Measurements from ENCODE around the gene TMED1. TPM values are rescaled to one million over a fixed set of nuclear protein-coding genes. Genes with fewer than 3 reads are reported as not detected.

The TMED1 gene
- total RNA-seq, 2 experiments from 2014 or later: 18.8 to 19.1 TPM

GRCh38 chr19:10815007-10815536 is 20.9 kb downstream of the TMED1 start:
- no peak for DNase-seq
- ChIA-PET CTCF (interaction anchor here (0.7 kb wide), 1 partner anchor 47 kb away, joined by 3 read pairs; no protein-coding TSS in a partner anchor), POLR2A (interaction anchor here (0.9 kb wide), 1 partner anchor 19 kb away, joined by 4 read pairs; no protein-coding TSS in a partner anchor)
- Mint-ChIP-seq H3K9me3 (no peaks in the 10 kb centered on the region), H3K27me3 (no peaks in the 10 kb centered on the region), H3K4me3 (no peak overlapping the region), H3K27ac (peak overlapping the region; percentile 43), H3K4me1 (ENCODE audit: low read depth) (peaks cover 15% of the 10 kb centered on the region), H3K36me3 (peaks cover 20% of the 10 kb centered on the region)
- intact Hi-C loops (cut with micrococcal nuclease): no loop called here

GRCh38 chr19:10812902-10813404 is 23.1 kb downstream of the TMED1 start:
- ChIA-PET CTCF (no interaction called here), POLR2A (no interaction called here)
- peak overlapping the region; percentile 90 for H3K27ac Mint-ChIP-seq
- peak; percentile 76 for DNase-seq
- H3K27me3 Mint-ChIP-seq: no peaks in the 10 kb centered on the region
- H3K4me1 Mint-ChIP-seq (ENCODE audit: low read depth): peaks cover 30% of the 10 kb centered on the region
- intact Hi-C loops (cut with micrococcal nuclease): loop anchor here (1.0 kb wide), 1 partner anchor 16 kb away; no protein-coding TSS in a partner anchor
- H3K4me3 Mint-ChIP-seq: no peak overlapping the region
- H3K9me3 Mint-ChIP-seq: no peaks in the 10 kb centered on the region
- peaks cover 26% of the 10 kb centered on the region for H3K36me3 Mint-ChIP-seq

DNA sequence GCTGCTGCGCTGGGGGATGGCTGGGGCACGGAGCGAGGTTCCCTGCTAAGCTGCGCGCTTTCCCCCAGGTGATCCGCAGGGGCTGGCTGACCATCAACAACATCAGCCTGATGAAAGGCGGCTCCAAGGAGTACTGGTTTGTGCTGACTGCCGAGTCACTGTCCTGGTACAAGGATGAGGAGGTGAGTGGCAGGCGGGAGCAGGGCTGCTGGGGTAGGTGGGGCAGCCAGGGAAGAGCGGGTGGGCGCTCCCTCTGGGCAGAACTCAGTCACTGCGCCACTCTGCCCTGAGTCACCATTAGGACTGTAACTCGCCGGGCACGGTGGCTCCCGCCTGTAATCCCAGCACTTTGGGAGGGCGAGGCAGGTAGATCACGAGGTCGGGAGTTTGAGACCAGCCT is 23.8 kb downstream of the TMED1 start:
- intact Hi-C loops (cut with micrococcal nuclease): no loop called here
- Mint-ChIP-seq H3K27ac (peak overlapping the region; percentile 90), H3K4me1 (ENCODE audit: low read depth) (peaks cover 30% of the 10 kb centered on the region), H3K4me3 (no peak overlapping the region), H3K27me3 (no peaks in the 10 kb centered on the region), H3K36me3 (peaks cover 27% of the 10 kb centered on the region), H3K9me3 (no peaks in the 10 kb centered on the region)
- no peak for DNase-seq
- ChIA-PET CTCF (interaction anchor here (1.3 kb wide), 1 partner anchor 15 kb away, joined by 3 read pairs; no protein-coding TSS in a partner anchor), POLR2A (no interaction called here)

GRCh38 chr19:10811391-10812111 is 24.5 kb downstream of the TMED1 start:
- ChIA-PET CTCF (interaction anchor here (1.3 to 1.5 kb wide), 2 partner anchors 15 to 94 kb away, joined by 3 to 4 read pairs; partner anchors contain the start of gene DNM2), POLR2A (no interaction called here)
- no peaks in the 10 kb centered on the region for H3K27me3 Mint-ChIP-seq
- H3K36me3 Mint-ChIP-seq: peaks cover 27% of the 10 kb centered on the region
- intact Hi-C loops (cut with micrococcal nuclease): no loop called here
- no peak for DNase-seq
- no peak overlapping the region for H3K4me3 Mint-ChIP-seq
- peaks cover 30% of the 10 kb centered on the region for H3K4me1 Mint-ChIP-seq (ENCODE audit: low read depth)
- H3K27ac Mint-ChIP-seq: peak overlapping the region; percentile 90
- no peaks in the 10 kb centered on the region for H3K9me3 Mint-ChIP-seq

DNA sequence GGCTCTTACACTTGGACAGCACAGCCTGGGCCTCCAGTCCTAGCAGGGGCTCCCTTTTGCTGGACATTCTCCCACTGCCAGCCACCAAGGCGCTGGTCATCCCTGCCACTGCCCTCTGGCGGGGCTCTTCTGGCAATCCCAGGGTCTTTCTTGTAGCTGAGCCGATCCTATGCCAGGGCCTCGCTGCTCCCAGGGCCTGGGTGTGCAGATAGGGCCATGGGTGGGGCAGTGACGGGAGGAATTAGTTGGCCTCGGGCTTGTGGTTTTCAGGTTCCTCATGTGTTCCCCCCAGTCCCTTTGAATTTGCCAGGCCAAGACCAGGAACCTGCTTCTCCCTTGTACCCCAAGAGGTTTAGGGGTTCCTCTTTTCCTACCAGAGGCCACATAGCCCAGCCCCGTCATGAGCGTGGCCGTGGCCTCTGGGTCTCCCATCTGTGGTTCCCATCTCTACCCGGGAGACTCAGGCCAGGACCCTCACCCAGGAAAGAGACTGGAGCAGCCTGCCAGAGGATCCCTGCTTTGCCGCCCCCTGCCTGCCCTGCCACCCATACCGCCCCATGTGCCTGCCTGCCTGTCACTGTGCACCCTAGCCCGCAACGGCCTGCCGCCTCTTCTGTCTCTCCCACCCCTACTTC is 26.2 kb downstream of the TMED1 start:
- DNase-seq: no peak
- CTCF ChIA-PET: interaction anchor here (1.4 kb wide), 1 partner anchor 108 kb away, joined by 3 read pairs; no protein-coding TSS in a partner anchor
- POLR2A ChIA-PET: interaction anchor here (1.4 kb wide), 1 partner anchor 10 kb away, joined by 4 read pairs; no protein-coding TSS in a partner anchor
- H3K36me3 Mint-ChIP-seq: peaks cover 33% of the 10 kb centered on the region
- intact Hi-C loops (cut with micrococcal nuclease): loop anchor here (1.0 kb wide), 1 partner anchor 12 kb away; no protein-coding TSS in a partner anchor
- H3K4me1 Mint-ChIP-seq (ENCODE audit: low read depth): peaks cover 30% of the 10 kb centered on the region
- H3K9me3 Mint-ChIP-seq: no peaks in the 10 kb centered on the region
- peak overlapping the region; percentile 77 for H3K27ac Mint-ChIP-seq
- no peak overlapping the region for H3K4me3 Mint-ChIP-seq
- H3K27me3 Mint-ChIP-seq: no peaks in the 10 kb centered on the region

DNA sequence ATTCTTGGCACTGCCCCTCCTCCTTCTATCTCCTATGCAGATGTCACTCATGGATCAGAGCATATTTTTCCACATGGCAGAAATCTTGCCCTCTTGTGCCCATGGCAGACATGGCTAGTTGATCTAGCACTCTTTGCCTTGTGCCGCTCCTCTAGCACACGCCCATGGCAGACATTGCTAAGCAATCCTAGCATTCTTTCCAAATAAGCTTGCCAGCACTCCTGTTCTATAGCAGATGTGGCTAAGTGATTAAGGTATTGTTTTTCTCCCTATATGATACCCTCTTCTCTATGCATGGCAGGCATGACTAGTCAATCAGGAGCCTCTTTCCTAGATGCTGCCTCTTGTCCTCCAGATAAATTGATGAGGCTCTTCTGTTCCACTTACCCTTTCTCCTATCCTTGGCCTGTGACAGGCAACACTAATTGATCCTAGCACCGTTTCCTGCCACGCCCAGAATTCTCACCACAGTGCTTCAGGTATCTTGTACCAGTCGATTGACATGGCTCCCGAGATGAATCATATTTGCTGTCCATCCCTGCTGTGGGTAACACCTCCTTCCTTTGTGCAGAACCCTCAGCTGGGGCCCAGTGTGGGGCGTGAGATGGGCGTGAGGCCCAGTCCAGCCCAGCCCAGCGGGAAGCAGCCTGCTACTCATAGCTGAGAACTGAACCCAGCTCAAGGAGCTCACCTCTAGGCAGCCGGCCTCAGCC is 26.9 kb downstream of the TMED1 start:
- Mint-ChIP-seq H3K4me1 (ENCODE audit: low read depth) (peaks cover 30% of the 10 kb centered on the region), H3K4me3 (no peak overlapping the region), H3K36me3 (peaks cover 29% of the 10 kb centered on the region), H3K27me3 (no peaks in the 10 kb centered on the region), H3K27ac (peak overlapping the region; percentile 77), H3K9me3 (no peaks in the 10 kb centered on the region)
- POLR2A ChIA-PET: interaction anchor here (1.4 kb wide), 1 partner anchor 9 kb away, joined by 4 read pairs; no protein-coding TSS in a partner anchor
- DNase-seq: peak; percentile 80
- intact Hi-C loops (cut with micrococcal nuclease): loop anchor here (1.0 kb wide), 1 partner anchor 12 kb away; no protein-coding TSS in a partner anchor
- CTCF ChIA-PET: interaction anchor here (1.4 kb wide), 1 partner anchor 107 kb away, joined by 3 read pairs; no protein-coding TSS in a partner anchor

DNA sequence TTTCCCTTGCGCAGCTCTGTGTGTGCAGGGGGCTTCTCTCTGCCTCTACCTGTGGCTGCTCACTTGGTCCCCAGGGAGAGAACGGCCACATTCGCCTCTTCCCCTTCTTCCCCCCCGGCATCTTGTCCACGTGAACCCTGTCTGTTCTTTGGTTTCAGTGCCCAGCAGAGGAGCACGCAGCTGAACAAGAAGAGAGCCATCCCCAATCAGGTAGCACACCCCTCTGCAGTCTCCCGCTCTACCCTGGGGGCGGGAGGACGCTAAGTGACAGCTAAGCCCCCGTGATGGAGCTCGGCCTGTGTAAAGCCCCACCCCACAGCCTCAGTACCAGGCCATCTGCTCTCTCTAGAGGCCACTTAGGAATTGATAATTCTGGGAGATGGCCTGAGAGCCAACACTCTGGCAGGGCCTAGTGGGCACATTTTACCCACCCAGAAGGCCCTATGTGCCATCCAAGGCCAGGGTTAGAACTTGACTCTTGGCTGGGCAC is 30.2 kb downstream of the TMED1 start:
- Mint-ChIP-seq H3K27ac (no peak overlapping the region), H3K4me3 (no peak overlapping the region), H3K27me3 (no peaks in the 10 kb centered on the region), H3K9me3 (no peaks in the 10 kb centered on the region), H3K4me1 (ENCODE audit: low read depth) (peaks cover 15% of the 10 kb centered on the region), H3K36me3 (peaks cover 34% of the 10 kb centered on the region)
- POLR2A ChIA-PET: no interaction called here
- CTCF ChIA-PET: interaction anchor here (0.9 to 2.2 kb wide), 2 partner anchors 59 to 89 kb away, joined by 4 to 12 read pairs; partner anchors contain the start of gene DNM2
- DNase-seq: no peak
- intact Hi-C loops (cut with micrococcal nuclease): no loop called here

- H3K4me3 Mint-ChIP-seq: no peak overlapping the region
- intact Hi-C loops (cut with micrococcal nuclease): no loop called here
- no peak for DNase-seq
- peaks cover 36% of the 10 kb centered on the region for H3K36me3 Mint-ChIP-seq
- POLR2A ChIA-PET: no interaction called here
- H3K27me3 Mint-ChIP-seq: no peaks in the 10 kb centered on the region
- peaks cover 15% of the 10 kb centered on the region for H3K4me1 Mint-ChIP-seq (ENCODE audit: low read depth)
- no peaks in the 10 kb centered on the region for H3K9me3 Mint-ChIP-seq
- CTCF ChIA-PET: interaction anchor here (2.2 kb wide), 1 partner anchor 88 kb away, joined by 12 read pairs; the partner anchor contains the start of gene DNM2
- H3K27ac Mint-ChIP-seq: peak overlapping the region; percentile 30
Observed at GRCh38 chr19:10805065-10805757, 30.8 kb downstream of the TMED1 start.

DNA sequence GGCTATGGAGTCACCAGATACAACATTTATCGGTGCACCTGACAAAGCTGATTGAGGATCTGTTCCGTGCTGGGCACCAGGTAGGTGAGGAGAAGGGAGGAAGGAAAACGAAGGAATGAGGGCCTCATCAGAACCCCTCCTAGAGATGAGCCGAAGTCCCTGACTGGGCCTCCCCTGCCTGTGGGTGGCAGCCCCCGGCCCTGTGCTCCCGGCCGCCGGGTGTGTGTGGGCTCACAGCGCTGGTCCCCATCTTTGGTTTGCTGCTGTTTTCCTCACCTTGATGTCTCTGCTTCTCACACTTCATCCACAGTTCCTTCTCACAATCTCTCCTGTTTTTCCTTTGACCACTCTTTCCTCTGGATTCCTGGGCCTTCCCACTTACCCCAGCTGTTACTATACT is 32.8 kb downstream of the TMED1 start:
- POLR2A ChIA-PET: no interaction called here
- CTCF ChIA-PET: interaction anchor here (1.0 kb wide), 1 partner anchor 55 kb away, joined by 3 read pairs; no protein-coding TSS in a partner anchor
- H3K27ac Mint-ChIP-seq: no peak overlapping the region
- intact Hi-C loops (cut with micrococcal nuclease): no loop called here
- H3K9me3 Mint-ChIP-seq: no peaks in the 10 kb centered on the region
- no peak overlapping the region for H3K4me3 Mint-ChIP-seq
- H3K27me3 Mint-ChIP-seq: no peaks in the 10 kb centered on the region
- no peak for DNase-seq
- peaks cover 16% of the 10 kb centered on the region for H3K4me1 Mint-ChIP-seq (ENCODE audit: low read depth)
- peaks cover 27% of the 10 kb centered on the region for H3K36me3 Mint-ChIP-seq

DNA sequence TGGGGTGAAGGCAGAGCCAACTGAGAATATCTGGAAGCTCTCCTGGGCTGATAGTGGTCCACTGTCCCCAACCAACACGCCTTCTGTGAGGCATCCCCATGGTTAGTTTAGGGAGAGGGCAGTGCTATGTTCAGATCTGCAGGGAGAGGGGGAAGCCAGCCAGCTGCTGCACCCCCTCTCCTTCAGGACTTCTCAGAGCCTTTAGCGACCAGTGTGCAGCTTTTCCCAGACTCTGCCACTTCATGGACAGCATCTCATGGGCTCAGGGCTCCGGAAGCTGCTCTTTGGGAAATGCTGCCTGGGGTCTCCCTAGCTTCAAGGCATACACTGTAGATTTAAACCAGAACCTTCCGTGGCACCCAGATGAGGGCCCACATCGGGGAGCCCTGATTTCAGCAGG is 33.5 kb downstream of the TMED1 start:
- ChIA-PET CTCF (interaction anchor here (1.0 kb wide), 1 partner anchor 56 kb away, joined by 3 read pairs; no protein-coding TSS in a partner anchor), POLR2A (no interaction called here)
- H3K4me1 Mint-ChIP-seq (ENCODE audit: low read depth): peaks cover 20% of the 10 kb centered on the region

DNA sequence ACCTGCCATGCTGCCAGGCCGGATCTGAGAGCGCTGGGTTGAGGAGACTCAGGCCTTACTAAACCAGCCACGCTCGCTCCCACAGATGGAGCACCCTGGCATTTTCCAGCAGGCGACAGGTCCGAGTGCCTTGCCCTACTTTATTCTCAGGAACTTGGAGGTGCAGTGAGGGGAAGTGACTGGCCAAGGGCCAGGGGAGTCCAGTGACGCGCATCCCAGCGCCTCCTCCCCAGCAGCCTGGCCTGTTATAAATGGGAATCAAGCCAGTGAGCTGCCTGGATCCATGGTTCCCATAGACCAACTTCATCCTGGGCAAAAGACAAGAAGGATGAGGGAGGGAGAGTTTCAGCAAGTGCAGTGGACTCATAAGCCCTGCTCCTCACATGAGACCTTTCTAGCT is 35.5 kb downstream of the TMED1 start:
- H3K4me3 Mint-ChIP-seq: no peak overlapping the region
- intact Hi-C loops (cut with micrococcal nuclease): no loop called here
- H3K27me3 Mint-ChIP-seq: no peaks in the 10 kb centered on the region
- peak overlapping the region; percentile 99 for H3K27ac Mint-ChIP-seq
- ChIA-PET POLR2A (interaction anchor here (1.0 kb wide), 1 partner anchor 9 kb away, joined by 4 read pairs; no protein-coding TSS in a partner anchor), CTCF (interaction anchor here (0.6 kb wide), 1 partner anchor 220 kb away, joined by 3 read pairs; no protein-coding TSS in a partner anchor)
- peaks cover 29% of the 10 kb centered on the region for H3K36me3 Mint-ChIP-seq
- H3K9me3 Mint-ChIP-seq: no peaks in the 10 kb centered on the region
- H3K4me1 Mint-ChIP-seq (ENCODE audit: low read depth): peaks cover 29% of the 10 kb centered on the region
- DNase-seq: no peak

More for the DNA sequence above, 33.5 kb downstream of the TMED1 start:
- Mint-ChIP-seq H3K9me3 (no peaks in the 10 kb centered on the region), H3K27me3 (no peaks in the 10 kb centered on the region), H3K27ac (no peak overlapping the region), H3K36me3 (peaks cover 26% of the 10 kb centered on the region), H3K4me3 (no peak overlapping the region)
- DNase-seq: no peak
- intact Hi-C loops (cut with micrococcal nuclease): no loop called here

Measured in activated CD4-positive, alpha-beta memory T cell treated with anti-CD3 and anti-CD28 coated beads for 36 hours (primary cell).